ENCODE measurements around the gene LRRC7. TPM values are rescaled to one million over a fixed set of nuclear protein-coding genes. Genes with fewer than 3 reads are reported as not detected.

Gene LRRC7
- total RNA-seq, 1 donor from 2014 or later = not detected

DNA sequence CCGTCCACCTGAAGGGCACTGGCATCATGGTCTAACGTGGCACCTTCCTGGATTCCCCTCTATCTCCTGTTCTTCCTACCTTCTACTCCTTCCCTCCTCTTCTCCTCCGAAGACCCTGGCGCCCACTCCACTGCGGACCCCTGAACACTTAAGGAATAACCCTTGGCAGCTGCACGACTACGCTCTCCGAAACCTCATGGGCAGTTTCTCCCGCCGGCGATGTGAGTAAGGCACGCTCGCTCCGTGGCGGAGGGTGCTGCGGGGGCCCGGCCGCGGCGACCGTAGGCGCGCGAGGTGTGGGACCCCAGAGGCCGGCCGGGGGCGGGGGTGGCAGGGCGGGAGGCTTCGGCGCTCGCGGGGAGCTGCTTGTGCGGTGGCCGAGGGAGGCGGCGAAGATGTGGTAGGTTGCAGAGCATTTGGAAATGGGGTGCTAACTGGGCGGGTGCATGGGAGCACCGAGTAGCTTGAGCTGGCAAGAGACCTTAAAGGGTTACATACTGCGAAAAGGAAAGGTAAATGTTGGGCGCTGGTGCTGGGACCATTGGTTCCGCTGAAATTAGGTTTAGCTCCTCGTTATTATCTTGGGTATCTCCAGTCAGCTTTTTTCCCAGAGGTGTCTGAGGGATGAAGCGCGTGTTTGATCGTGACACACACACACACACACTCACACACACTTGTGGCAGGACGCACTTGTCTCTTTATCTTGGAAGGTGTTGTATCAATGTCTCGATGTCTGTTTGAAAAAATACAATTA, 876 bp downstream of the LRRC7 start:
- H3K4me3 ChIP-seq (ENCODE audit: low read depth, low read length) = peak overlapping the region; percentile 59
- TF ChIP-seq, protein P1, sequence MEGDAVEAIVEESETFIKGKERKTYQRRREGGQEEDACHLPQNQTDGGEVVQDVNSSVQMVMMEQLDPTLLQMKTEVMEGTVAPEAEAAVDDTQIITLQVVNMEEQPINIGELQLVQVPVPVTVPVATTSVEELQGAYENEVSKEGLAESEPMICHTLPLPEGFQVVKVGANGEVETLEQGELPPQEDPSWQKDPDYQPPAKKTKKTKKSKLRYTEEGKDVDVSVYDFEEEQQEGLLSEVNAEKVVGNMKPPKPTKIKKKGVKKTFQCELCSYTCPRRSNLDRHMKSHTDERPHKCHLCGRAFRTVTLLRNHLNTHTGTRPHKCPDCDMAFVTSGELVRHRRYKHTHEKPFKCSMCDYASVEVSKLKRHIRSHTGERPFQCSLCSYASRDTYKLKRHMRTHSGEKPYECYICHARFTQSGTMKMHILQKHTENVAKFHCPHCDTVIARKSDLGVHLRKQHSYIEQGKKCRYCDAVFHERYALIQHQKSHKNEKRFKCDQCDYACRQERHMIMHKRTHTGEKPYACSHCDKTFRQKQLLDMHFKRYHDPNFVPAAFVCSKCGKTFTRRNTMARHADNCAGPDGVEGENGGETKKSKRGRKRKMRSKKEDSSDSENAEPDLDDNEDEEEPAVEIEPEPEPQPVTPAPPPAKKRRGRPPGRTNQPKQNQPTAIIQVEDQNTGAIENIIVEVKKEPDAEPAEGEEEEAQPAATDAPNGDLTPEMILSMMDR (conservative IDR thresholded peaks at IDR 0.05; ENCODE audit: low read depth, low read length) = no peak
- no peak for DNase-seq (ENCODE audit: low read depth)

GRCh38 chr1:69569175-69569541, 1.4 kb downstream of the LRRC7 start:
- TF ChIP-seq, protein P1 (conservative IDR thresholded peaks at IDR 0.05; ENCODE audit: low read depth, low read length) = no peak
- DNase-seq (ENCODE audit: low read depth) = no peak
- H3K4me3 ChIP-seq (ENCODE audit: low read depth, low read length) = peak overlapping the region; percentile 22

DNA sequence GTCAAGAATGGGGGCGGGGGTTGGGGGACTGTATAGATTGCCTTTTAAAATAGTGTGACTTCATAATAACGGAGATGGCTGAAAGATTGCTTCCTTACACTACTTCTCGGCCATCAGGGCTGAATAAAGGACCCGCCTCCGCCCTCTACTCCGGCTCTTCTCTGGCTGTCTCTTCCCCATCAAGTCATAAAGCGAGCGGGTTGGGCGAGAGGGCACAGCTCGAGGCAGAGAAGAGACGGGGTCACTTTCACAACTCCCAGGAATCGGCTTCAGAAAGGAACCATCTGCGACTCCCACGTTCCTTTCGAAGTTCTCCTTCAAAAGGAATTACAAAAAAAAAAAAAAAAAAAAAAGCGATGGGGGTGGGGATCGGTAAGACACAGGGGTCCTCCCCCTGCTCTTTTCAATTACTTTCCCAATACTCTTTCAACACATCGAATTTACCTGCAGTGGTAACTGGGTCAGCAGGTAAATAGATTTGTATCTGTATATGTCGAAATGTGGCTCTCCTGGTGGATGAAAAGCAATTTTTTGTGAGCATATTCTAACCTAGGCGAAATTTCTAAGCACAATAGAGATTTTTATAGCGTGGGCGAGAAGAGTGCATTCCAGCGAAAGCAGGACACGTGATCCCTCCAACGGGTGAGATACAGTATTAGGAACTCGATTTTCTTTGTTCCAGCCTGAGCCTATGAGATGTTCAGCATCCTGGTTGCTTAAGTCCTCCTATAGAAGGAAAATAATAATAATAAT, 2.0 kb downstream of the LRRC7 start:
- DNase-seq (ENCODE audit: low read depth) = no peak
- peak overlapping the region; percentile 22 for H3K4me3 ChIP-seq (ENCODE audit: low read depth, low read length)
- TF ChIP-seq, protein P1 (conservative IDR thresholded peaks at IDR 0.05; ENCODE audit: low read depth, low read length) = no peak

- TF ChIP-seq, protein P1 (conservative IDR thresholded peaks at IDR 0.05; ENCODE audit: low read depth, low read length) = no peak
- no peak overlapping the region for H3K4me3 ChIP-seq (ENCODE audit: low read depth, low read length)
- no peak for DNase-seq (ENCODE audit: low read depth)
These were observed 2.6 kb downstream of the LRRC7 start for GRCh38 chr1:69570356-69570755.

- H3K4me3 ChIP-seq (ENCODE audit: low read depth, low read length) = no peak overlapping the region
- TF ChIP-seq, protein P1 (conservative IDR thresholded peaks at IDR 0.05; ENCODE audit: low read depth, low read length) = no peak
- no peak for DNase-seq (ENCODE audit: low read depth)
These were observed 5.2 kb downstream of the LRRC7 start for GRCh38 chr1:69572921-69573320.

DNA sequence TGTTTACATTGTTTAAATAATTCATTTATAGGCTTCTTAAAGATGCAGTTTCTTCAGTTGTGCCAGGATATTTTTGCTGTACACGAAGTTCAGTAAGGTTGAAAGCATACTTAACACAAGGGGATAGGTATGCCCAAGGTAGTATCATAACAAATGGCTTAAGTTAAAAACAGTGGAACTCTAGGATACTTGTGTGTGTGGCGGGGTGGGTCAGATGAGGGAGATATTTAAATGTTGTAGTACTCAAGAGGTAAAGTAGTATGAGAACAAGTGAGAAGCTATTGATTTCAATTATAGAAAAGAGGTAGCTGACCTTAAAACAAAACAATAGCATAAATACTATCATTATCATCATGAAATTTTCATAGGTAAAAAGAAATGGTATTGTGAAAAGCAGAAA, 6.2 kb downstream of the LRRC7 start:
- no peak overlapping the region for H3K4me3 ChIP-seq (ENCODE audit: low read depth, low read length)
- no peak for DNase-seq (ENCODE audit: low read depth)
- TF ChIP-seq, protein P1 (conservative IDR thresholded peaks at IDR 0.05; ENCODE audit: low read depth, low read length) = no peak
